ENCODE results near the gene E2F1. TPM values are rescaled to one million over a fixed set of nuclear protein-coding genes. Genes with fewer than 3 reads are reported as not detected.
A peak's percentile ranks its signal among the peaks of the same experiment; 100 is the strongest.

Gene E2F1
- total and polyA plus RNA-seq, 9 donors: 0.95 to 7.6 (median 3.4) TPM

GRCh38 chr20:33694639-33695012, 8.4 kb upstream of the E2F1 start:
- 63 to 66% (median 64%) methylated on average over 6 of the region's 6 CpGs for WGBS, 3 donors
- H3K9me3 ChIP-seq: no peaks in the 10 kb centered on the region
- peaks cover 15% of the 10 kb centered on the region for H3K4me1 ChIP-seq (ENCODE audit: insufficient read depth)
- H3K4me3 ChIP-seq: no peak overlapping the region
- H3K36me3 ChIP-seq: no peaks in the 10 kb centered on the region
- intact Hi-C loops (cut with DNase I): no loop called here
- H3K27ac ChIP-seq: peak overlapping the region in 1 of 2 donors; percentile 77
- DNase-seq: no peak
- H3K27me3 ChIP-seq: no peaks in the 10 kb centered on the region
- TF ChIP-seq EP300 (IDR thresholded peaks at IDR 0.05) (no peak), POLR2A (IDR thresholded peaks at IDR 0.05) (no peak), CTCF (IDR thresholded peaks at IDR 0.05) (no peak)

- 39 to 47% (median 45%) methylated on average over 17 of the region's 17 CpGs for WGBS, 3 donors
- Histone ChIP-seq H3K4me3 (no peak overlapping the region), H3K36me3 (no peaks in the 10 kb centered on the region), H3K27me3 (no peaks in the 10 kb centered on the region), H3K4me1 (ENCODE audit: insufficient read depth) (peaks cover 19% of the 10 kb centered on the region), H3K27ac (peak overlapping the region; percentile 77 to 86), H3K9me3 (no peaks in the 10 kb centered on the region)
- TF ChIP-seq EP300 (IDR thresholded peaks at IDR 0.05): no peak
- TF ChIP-seq CTCF (IDR thresholded peaks at IDR 0.05): no peak
- no peak for TF ChIP-seq POLR2A (IDR thresholded peaks at IDR 0.05)
- intact Hi-C loops (cut with DNase I): no loop called here
- peak; percentile 81 to 85 (median 83) for DNase-seq
Measured at GRCh38 chr20:33693741-33694638, 7.8 kb upstream of the E2F1 start.

- H3K4me1 ChIP-seq (ENCODE audit: insufficient read depth): peaks cover 22% of the 10 kb centered on the region
- peak overlapping the region in 1 of 2 donors; percentile 77 for H3K27ac ChIP-seq
- no peak overlapping the region for H3K4me3 ChIP-seq
- WGBS, 3 donors: 77 to 88% (median 83%) methylated on average over 5 of the region's 5 CpGs
- no peaks in the 10 kb centered on the region for H3K27me3 ChIP-seq
- H3K36me3 ChIP-seq: no peaks in the 10 kb centered on the region
- intact Hi-C loops (cut with DNase I): no loop called here
- TF ChIP-seq CTCF (IDR thresholded peaks at IDR 0.05) (no peak), POLR2A (IDR thresholded peaks at IDR 0.05) (no peak), EP300 (IDR thresholded peaks at IDR 0.05) (no peak)
- no peaks in the 10 kb centered on the region for H3K9me3 ChIP-seq
- DNase-seq: no peak
Measured at GRCh38 chr20:33693289-33693688, 7.1 kb upstream of the E2F1 start.

- WGBS, 3 donors: 7 to 18% (median 10%) methylated on average over 4 of the region's 4 CpGs
- Histone ChIP-seq H3K27ac (peak overlapping the region; percentile 26 to 28), H3K4me1 (ENCODE audit: insufficient read depth) (peaks cover 27% of the 10 kb centered on the region), H3K27me3 (no peaks in the 10 kb centered on the region), H3K4me3 (no peak overlapping the region), H3K36me3 (no peaks in the 10 kb centered on the region), H3K9me3 (no peaks in the 10 kb centered on the region)
- peak; percentile 52 to 74 (median 56) for DNase-seq
- TF ChIP-seq POLR2A (IDR thresholded peaks at IDR 0.05) (no peak), EP300 (IDR thresholded peaks at IDR 0.05) (no peak), CTCF (IDR thresholded peaks at IDR 0.05) (no peak)
- intact Hi-C loops (cut with DNase I): no loop called here
Measured at GRCh38 chr20:33689973-33690372, 3.8 kb upstream of the E2F1 start.

Measured in ovary (tissue), 9 donors.